NCI-H2081 (cell line): ENCODE measurements around the gene NR6A1.

ENCODE experiments used
- DNase-seq, 2 experiments: peaks; one replicate each; lab custom pipeline; 2025; lab: John Stamatoyannopoulos, UW

Gene NR6A1

GRCh38 chr9:124503713-124504529 lies 267.2 kb downstream of the NR6A1 start:
- no peak for DNase-seq

- no peak for DNase-seq
Measured at GRCh38 chr9:124502711-124503702, 268.1 kb downstream of the NR6A1 start.

GRCh38 chr9:124501771-124502320 lies 269.3 kb downstream of the NR6A1 start:
- DNase-seq: no peak

GRCh38 chr9:124500796-124501611 lies 270.1 kb downstream of the NR6A1 start:
- DNase-seq: no peak

- no peak for DNase-seq
Measured at GRCh38 chr9:124500028-124500795, 270.9 kb downstream of the NR6A1 start.

GRCh38 chr9:124499216-124499615 lies 271.9 kb downstream of the NR6A1 start:
- DNase-seq: no peak

GRCh38 chr9:124498499-124499146 lies 272.5 kb downstream of the NR6A1 start:
- DNase-seq: no peak

- DNase-seq: no peak
Measured at GRCh38 chr9:124498040-124498439, 273.1 kb downstream of the NR6A1 start.

GRCh38 chr9:124497441-124497840 lies 273.7 kb downstream of the NR6A1 start:
- no peak for DNase-seq

- DNase-seq: no peak
Measured at GRCh38 chr9:124496463-124496862, 274.6 kb downstream of the NR6A1 start.

GRCh38 chr9:124496075-124496449 lies 275.0 kb downstream of the NR6A1 start:
- DNase-seq: no peak

- DNase-seq: no peak
Measured at GRCh38 chr9:124495126-124496074, 275.7 kb downstream of the NR6A1 start.

- DNase-seq: no peak
Measured at GRCh38 chr9:124493794-124494479, 277.2 kb downstream of the NR6A1 start.

- DNase-seq: no peak
Measured at GRCh38 chr9:124493218-124493617, 277.9 kb downstream of the NR6A1 start.

- no peak for DNase-seq
Measured at GRCh38 chr9:124492818-124493217, 278.3 kb downstream of the NR6A1 start.

GRCh38 chr9:124491049-124491975 lies 279.8 kb downstream of the NR6A1 start:
- no peak for DNase-seq

GRCh38 chr9:124490004-124490403 lies 281.1 kb downstream of the NR6A1 start:
- DNase-seq: no peak
